Astrocyte (in vitro differentiated cells and primary cell): ENCODE results near the gene SRBD1. TPM values are rescaled to one million over a fixed set of nuclear protein-coding genes. Genes with fewer than 3 reads are reported as not detected.

Source experiments
- DNase-seq: peaks from one replicate; pipeline ENCODE4 v3.0.0-alpha.2; 2010; ENCODE audit warnings: low read depth
- FAIRE-seq: peaks from 2 replicates; lab custom pipeline; 2011; peaks lifted over from hg19 to GRCh38; lab: Jason Lieb, UNC
- H2AFZ ChIP-seq: 2 replicates; pipeline ENCODE4 v1.6.0; 2012; ENCODE audit warnings: low read depth, low read length, inconsistent platforms
- H3K27ac ChIP-seq: 2 replicates; pipeline ENCODE4 v1.5.1; 2011; ENCODE audit warnings: low read depth, low read length, inconsistent platforms
- H3K27me3 ChIP-seq: 2 replicates; pipeline ENCODE4 v1.6.0; 2011; ENCODE audit warnings: low read length, inconsistent platforms; ENCODE audit not compliant: insufficient read depth
- H3K36me3 ChIP-seq: 2 replicates; pipeline ENCODE4 v1.5.1; 2011; ENCODE audit warnings: low read length, inconsistent platforms; ENCODE audit not compliant: insufficient read depth
- H3K4me1 ChIP-seq: 2 replicates; pipeline ENCODE4 v1.5.1; 2011; ENCODE audit warnings: low read length, inconsistent platforms; ENCODE audit not compliant: insufficient read depth
- H3K4me2 ChIP-seq: 2 replicates; pipeline ENCODE4 v1.6.0; 2012; ENCODE audit warnings: low read length, inconsistent platforms
- H3K4me3 ChIP-seq: 2 replicates; pipeline ENCODE4 v1.5.1; 2011; ENCODE audit warnings: low read depth, mild to moderate bottlenecking, low read length, inconsistent platforms; ENCODE audit not compliant: insufficient read depth
- H3K79me2 ChIP-seq: 2 replicates; pipeline ENCODE4 v1.6.0; 2012; ENCODE audit warnings: mild to moderate bottlenecking, low read length, inconsistent platforms; ENCODE audit not compliant: insufficient read depth
- H3K9ac ChIP-seq: 2 replicates; pipeline ENCODE4 v1.6.0; 2012; ENCODE audit warnings: mild to moderate bottlenecking, low read length, inconsistent platforms
- H3K9me3 ChIP-seq: 2 replicates; pipeline ENCODE4 v1.5.1; 2012; ENCODE audit warnings: low read depth, mild to moderate bottlenecking, low read length, inconsistent platforms; ENCODE audit not compliant: insufficient read depth
- H4K20me1 ChIP-seq: 2 replicates; pipeline ENCODE4 v1.6.0; 2012; ENCODE audit warnings: low read length, inconsistent platforms; ENCODE audit not compliant: insufficient read depth
- H3K27ac Mint-ChIP-seq: one replicate; pipeline ENCODE4 v1.8.0; 2021; ENCODE audit warnings: mild to moderate bottlenecking, mixed read lengths; ENCODE audit not compliant: unreplicated experiment
- H3K27me3 Mint-ChIP-seq: one replicate; pipeline ENCODE4 v1.8.0; 2021; ENCODE audit warnings: low read depth, mixed read lengths; ENCODE audit not compliant: unreplicated experiment
- H3K36me3 Mint-ChIP-seq: one replicate; pipeline ENCODE4 v1.8.0; 2021; ENCODE audit warnings: low read depth, mixed read lengths; ENCODE audit not compliant: unreplicated experiment
- H3K4me1 Mint-ChIP-seq: one replicate; pipeline ENCODE4 v1.8.0; 2021; ENCODE audit warnings: low read depth, mixed read lengths; ENCODE audit not compliant: unreplicated experiment
- H3K4me3 Mint-ChIP-seq: one replicate; pipeline ENCODE4 v1.8.0; 2021; ENCODE audit warnings: mild to moderate bottlenecking, moderate library complexity, mixed read lengths; ENCODE audit not compliant: unreplicated experiment
- H3K9me3 Mint-ChIP-seq: one replicate; pipeline ENCODE4 v1.8.0; 2021; ENCODE audit warnings: mild to moderate bottlenecking, mixed read lengths; ENCODE audit not compliant: unreplicated experiment
- CTCF ChIP-seq: IDR thresholded peaks from 2 replicates; pipeline ENCODE4 v1.5.1; 2011; ENCODE audit warnings: low read depth, mild to moderate bottlenecking, inconsistent platforms, low read length, moderate library complexity; ENCODE audit not compliant: insufficient read depth
- EZH2 ChIP-seq: IDR thresholded peaks from 2 replicates; pipeline ENCODE4 v1.6.1; 2012; ENCODE audit warnings: mild to moderate bottlenecking, low read length, inconsistent platforms; ENCODE audit not compliant: insufficient read depth
- total RNA-seq: library from RNA; stranded (reverse); gene quantifications from 2 replicates; pipeline ENCODE4 v1.2.1, GENCODE V29; 2021

SRBD1 gene
- total RNA-seq, 1 donor from 2014 or later, result 9.3 TPM

GRCh38 chr2:45397292-45397691 is 213.8 kb downstream of the SRBD1 start:
- Mint-ChIP-seq H3K4me3 (no peak overlapping the region), H3K27me3 (no peaks in the 10 kb centered on the region), H3K4me1 (peaks cover 6% of the 10 kb centered on the region)

GRCh38 chr2:45396671-45397070 is 214.4 kb downstream of the SRBD1 start:
- FAIRE-seq, result no peak
- TF ChIP-seq CTCF (no peak), EZH2 (no peak)
- H3K27me3 ChIP-seq, result no peaks in the 10 kb centered on the region
- no peaks in the 10 kb centered on the region for H3K4me1 ChIP-seq
- H3K36me3 Mint-ChIP-seq, result no peaks in the 10 kb centered on the region
- no peak overlapping the region for H3K9ac ChIP-seq
- H3K79me2 ChIP-seq, result no peaks in the 10 kb centered on the region
- no peaks in the 10 kb centered on the region for H3K9me3 ChIP-seq
- no peak overlapping the region for H3K27ac ChIP-seq
- no peaks in the 10 kb centered on the region for H4K20me1 ChIP-seq
- no peaks in the 10 kb centered on the region for H3K9me3 Mint-ChIP-seq
- DNase-seq, result no peak
- no peaks in the 10 kb centered on the region for H3K27me3 Mint-ChIP-seq
- H3K4me2 ChIP-seq, result no peak overlapping the region
- no peaks in the 10 kb centered on the region for H3K36me3 ChIP-seq
- H3K4me1 Mint-ChIP-seq, result peaks cover 12% of the 10 kb centered on the region
- H2AFZ ChIP-seq, result no peak overlapping the region
- no peak overlapping the region for H3K4me3 ChIP-seq
- no peak overlapping the region for H3K27ac Mint-ChIP-seq
- H3K4me3 Mint-ChIP-seq, result no peak overlapping the region

More at GRCh38 chr2:45397292-45397691, 213.8 kb downstream of the SRBD1 start:
- TF ChIP-seq CTCF (no peak), EZH2 (no peak)
- no peak overlapping the region for H3K9ac ChIP-seq
- no peak for DNase-seq
- no peaks in the 10 kb centered on the region for H4K20me1 ChIP-seq
- no peaks in the 10 kb centered on the region for H3K4me1 ChIP-seq
- no peaks in the 10 kb centered on the region for H3K36me3 ChIP-seq
- no peak overlapping the region for H3K4me3 ChIP-seq
- H2AFZ ChIP-seq, result no peak overlapping the region
- no peaks in the 10 kb centered on the region for H3K79me2 ChIP-seq
- H3K27ac ChIP-seq, result no peak overlapping the region
- Mint-ChIP-seq H3K36me3 (no peaks in the 10 kb centered on the region), H3K27ac (no peak overlapping the region), H3K9me3 (no peaks in the 10 kb centered on the region)
- H3K4me2 ChIP-seq, result no peak overlapping the region
- H3K27me3 ChIP-seq, result no peaks in the 10 kb centered on the region
- no peak for FAIRE-seq
- no peaks in the 10 kb centered on the region for H3K9me3 ChIP-seq

- Histone ChIP-seq H4K20me1 (no peaks in the 10 kb centered on the region), H3K27me3 (no peaks in the 10 kb centered on the region), H3K79me2 (no peaks in the 10 kb centered on the region), H3K9me3 (no peaks in the 10 kb centered on the region), H2AFZ (no peak overlapping the region), H3K4me1 (no peaks in the 10 kb centered on the region), H3K9ac (no peak overlapping the region), H3K4me2 (no peak overlapping the region), H3K4me3 (no peak overlapping the region), H3K36me3 (no peaks in the 10 kb centered on the region), H3K27ac (no peak overlapping the region)
- Mint-ChIP-seq H3K4me1 (peaks cover 30% of the 10 kb centered on the region), H3K27me3 (no peaks in the 10 kb centered on the region), H3K9me3 (no peaks in the 10 kb centered on the region), H3K27ac (no peak overlapping the region), H3K4me3 (no peak overlapping the region), H3K36me3 (no peaks in the 10 kb centered on the region)
- FAIRE-seq (no peak), DNase-seq (no peak)
- TF ChIP-seq EZH2 (no peak), CTCF (no peak)
These were observed 216.2 kb downstream of the SRBD1 start for GRCh38 chr2:45394842-45395241.
